NCI-H2081 treated with DMSO at 0.1 percent for 48 hours (cell line): Measurements from ENCODE around the gene NOLC1.

Source experiments
- DNase-seq: peaks from one replicate; lab custom pipeline; 2025; lab: John Stamatoyannopoulos, UW

Gene NOLC1

GRCh38 chr10:102151774-102152544, at the start of gene NOLC1:
NOLC1 (plus strand) TSS chr10:102152389; CDS start chr10:102152411, 22 bp downstream.
- DNase-seq, result peak; percentile 86

DNA sequence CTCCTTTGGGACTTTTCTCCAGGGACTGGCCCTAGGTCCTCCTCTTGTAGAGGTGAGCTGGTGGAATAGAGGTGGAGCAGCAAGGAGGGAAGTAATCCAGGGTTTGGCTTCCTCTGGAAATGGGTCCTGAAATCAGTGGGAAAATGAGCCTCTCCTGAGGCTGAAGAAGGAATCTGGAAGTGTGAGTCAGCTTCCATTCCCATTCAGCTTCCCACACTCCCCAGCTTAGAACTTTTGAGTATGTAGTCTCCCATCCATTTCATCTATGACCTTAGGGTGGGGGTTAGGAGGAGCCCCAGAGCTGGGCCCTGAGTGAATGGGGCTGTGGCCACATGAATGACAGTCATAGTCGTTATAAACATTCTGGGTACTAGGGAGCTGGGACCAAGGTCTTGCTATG, 49.8 kb upstream of the NOLC1 start:
- DNase-seq, result no peak

DNA sequence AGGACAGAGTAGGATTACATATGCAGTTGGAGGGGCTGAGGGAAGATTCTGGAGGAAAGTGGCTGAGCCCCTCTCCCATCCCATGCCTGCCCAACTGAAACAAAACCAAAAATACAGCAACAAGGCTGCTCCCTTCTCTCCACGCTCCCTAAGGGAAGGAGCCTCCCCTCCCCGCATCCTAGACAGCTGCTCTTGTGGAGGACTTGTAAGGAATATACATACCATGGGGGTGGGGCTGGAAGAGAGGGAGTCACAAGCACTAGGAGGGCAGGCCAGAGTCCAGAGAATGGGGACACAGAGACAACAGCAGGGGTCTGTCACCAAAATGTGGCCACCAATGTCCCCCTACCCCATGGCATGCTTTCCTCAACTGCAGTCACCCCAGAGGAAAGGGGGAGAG, 45.2 kb upstream of the NOLC1 start:
- no peak for DNase-seq

GRCh38 chr10:102109166-102110116, 42.7 kb upstream of the NOLC1 start:
- no peak for DNase-seq

DNA sequence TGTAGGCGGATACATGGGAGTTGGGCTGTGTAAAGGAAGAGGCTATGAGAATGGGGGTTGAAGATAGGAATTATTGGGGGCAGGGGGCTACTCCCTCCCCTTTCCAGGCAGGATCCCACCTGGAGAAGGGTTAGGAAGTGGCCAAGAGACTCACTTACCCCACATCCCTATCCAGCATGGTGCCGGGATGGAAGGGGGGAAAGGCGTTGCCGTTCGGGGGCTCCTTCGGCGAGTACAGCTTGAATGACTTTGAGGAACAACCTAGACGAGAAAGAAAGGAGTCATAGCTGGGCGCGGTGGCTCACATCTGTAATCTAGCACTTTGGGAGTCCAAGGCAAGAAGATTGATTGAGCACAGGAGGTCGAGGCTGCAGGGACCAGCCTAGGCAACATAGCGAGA, 40.9 kb upstream of the NOLC1 start:
- no peak for DNase-seq

DNA sequence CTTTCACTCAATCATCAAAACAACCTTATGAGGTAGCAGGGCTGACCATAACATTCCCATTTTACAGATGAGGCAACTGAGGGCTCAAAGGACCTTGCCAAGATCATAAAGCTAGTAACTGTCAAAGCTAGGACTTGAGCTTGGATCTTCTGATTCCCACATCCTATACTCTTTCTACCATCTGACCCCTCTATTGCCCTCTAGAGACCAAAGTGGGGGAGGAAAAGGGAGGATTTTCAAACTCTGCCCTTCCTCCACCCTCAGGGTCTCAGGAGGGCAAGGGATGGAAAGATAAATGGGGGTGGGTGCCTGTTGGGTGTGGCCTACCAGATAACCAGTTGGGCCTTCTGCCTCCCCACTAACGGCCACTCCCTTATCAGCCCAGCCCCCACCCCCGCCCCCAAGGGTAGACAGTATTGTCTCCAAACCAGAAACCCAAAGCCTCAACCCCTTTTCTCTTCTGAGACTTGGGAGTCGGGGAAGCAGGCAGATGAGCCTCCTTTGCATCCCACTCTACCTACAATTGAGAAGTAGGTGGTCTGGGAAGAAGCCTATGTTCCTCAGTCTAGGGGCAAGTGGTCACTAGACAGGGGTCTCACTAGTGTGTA, 39.9 kb upstream of the NOLC1 start:
- DNase-seq, result no peak

DNA sequence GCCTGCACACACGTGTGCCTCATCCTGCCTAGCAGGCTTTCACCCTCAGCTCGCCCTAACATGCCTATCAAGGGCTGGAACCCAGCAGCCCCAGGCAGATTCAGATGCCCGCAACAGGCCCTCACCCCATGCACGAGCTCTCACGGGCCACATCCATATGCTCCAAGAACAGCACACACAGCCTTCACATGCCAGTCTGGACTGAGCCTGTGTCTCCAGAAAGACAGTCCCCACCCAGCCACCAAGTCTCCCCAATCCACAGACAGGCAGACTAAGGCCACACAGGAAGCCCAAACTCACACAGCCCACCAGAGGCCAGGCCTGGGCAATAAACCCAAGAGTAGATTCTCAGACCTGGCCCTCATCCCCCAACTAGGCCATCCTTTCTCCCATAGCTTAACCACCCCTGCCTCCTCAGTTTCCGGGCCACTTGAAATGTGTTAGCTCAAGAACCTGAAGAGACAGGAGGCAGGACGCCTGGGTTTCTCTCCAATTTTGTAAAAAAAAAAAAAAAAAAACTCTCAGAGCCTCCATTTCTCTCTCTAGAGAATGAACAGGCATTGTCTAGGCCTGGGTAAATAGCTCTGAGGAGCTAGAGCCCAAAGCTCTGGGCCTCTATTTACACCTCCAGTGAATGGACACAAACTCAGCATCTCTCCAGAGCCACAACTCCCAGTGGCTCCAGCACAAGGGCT, 38.8 kb upstream of the NOLC1 start:
- DNase-seq, result no peak

GRCh38 chr10:102113956-102114857, 38.0 kb upstream of the NOLC1 start:
- DNase-seq, result no peak

- DNase-seq, result no peak
These were observed 37.1 kb upstream of the NOLC1 start for GRCh38 chr10:102114861-102115618.

DNA sequence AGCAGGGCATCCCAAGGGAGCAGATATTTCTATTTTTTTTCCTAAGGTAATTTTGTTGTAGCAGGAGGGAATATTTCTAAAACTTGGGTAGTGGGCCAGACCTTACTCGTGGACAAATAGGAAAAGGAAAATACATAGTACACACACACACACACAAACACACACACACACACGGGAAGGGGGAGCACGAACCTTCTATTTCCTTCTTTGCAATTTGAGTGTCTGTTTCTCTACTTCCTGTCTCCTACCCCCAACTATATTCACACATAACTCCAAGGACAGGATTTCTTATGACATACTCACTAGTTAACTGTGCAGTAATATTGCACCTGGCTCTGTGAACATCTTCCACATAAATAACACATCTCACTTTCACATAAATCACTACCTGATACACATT, 36.4 kb upstream of the NOLC1 start:
- DNase-seq, result no peak

GRCh38 chr10:102116656-102117055, 35.5 kb upstream of the NOLC1 start:
- no peak for DNase-seq

GRCh38 chr10:102117391-102118159, 34.6 kb upstream of the NOLC1 start:
- no peak for DNase-seq

- no peak for DNase-seq
These were observed 33.3 kb upstream of the NOLC1 start for GRCh38 chr10:102118867-102119266.

- no peak for DNase-seq
These were observed 32.6 kb upstream of the NOLC1 start for GRCh38 chr10:102119417-102120141.

DNA sequence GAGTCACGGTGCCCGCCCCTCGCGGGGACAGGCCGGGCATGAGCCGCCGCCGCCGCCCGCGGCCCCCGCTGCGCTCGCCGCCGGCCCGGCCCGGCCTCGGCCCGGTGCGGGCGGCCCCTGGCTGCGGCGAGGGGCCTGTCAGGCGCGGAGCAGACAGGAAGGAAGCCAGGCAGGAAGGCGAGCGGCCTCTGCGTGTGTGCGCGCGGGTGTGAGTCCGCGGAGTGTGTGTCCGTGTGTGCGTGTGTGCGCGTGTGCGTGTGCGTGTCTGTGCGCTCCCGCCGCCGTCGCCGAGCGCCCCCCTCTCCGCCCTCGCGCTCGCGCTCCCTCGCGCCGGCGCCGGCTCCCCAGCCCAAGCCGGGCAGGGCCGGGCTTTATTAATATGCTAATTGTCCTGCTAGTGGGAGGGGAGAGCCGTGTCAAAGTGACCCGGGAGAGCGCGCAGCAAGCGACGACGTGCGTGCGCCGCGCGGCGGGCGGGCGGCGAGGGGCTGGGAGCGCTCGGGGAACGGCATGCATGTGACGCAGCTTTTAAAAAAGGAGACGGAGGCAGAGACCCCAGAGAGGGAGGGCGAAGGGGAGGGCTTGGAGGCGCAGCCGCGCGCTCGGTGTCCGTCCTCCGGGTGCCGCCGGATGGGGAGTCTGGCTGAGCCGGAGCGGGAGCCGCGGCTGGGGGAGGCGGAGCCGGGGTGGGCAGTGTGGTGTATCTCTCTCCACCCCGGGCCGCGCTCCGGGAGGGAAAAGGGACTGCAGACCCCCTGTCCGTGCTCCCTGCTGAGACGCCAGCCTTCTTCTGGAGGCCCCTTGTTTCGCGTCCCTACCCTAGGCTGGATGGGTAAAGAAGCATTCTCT, 31.8 kb upstream of the NOLC1 start, which contains the start of gene LDB1:
TSS of gene LDB1 (minus strand) at position 227 of the 849 bp plus-strand sequence. CDS start 258 bp downstream, outside the sequence.
- no peak for DNase-seq

DNA sequence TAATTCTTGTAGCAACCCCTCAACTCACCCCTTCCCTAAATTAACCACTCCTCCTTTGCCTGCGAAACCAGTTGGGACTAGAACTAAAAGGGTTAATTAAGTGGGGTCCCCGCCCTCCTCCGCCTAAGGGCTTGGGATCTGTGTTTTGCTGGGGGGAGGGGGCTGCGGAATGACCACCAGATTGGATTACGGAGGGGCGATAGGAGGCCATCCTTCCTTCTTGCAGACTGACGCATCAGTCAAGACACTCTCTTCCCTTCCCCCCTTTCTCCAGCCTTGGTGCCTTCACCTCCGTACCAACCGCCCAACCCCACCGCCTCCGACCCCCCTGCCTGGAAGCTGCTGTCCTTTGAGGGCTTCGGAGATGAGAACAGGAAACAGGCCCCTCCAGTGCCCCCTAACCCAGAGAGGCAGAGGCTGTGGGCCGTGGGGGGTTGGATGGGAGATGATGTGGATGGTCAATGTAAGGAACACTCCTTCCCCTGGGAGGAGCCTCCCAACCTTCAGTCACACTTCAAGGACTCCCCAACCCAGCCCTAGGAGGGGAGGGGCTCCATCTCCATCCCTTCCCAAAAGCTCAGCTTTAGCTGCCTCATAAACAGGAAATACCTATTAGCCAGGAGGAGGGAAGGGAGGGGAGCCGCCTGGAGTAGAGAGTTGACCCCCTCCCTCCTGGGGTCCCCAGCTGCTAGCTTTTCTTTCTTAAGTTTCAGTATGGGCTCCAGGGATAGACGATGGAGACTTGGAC, 31.0 kb upstream of the NOLC1 start:
- DNase-seq, result no peak
